T-cell (primary cell): ENCODE data around the gene TBC1D10A. TPM values are rescaled to one million over a fixed set of nuclear protein-coding genes. Genes with fewer than 3 reads are reported as not detected.
A peak's percentile ranks its signal among the peaks of the same experiment; 100 is the strongest.

ENCODE experiments used
- ATAC-seq, 4 experiments: fragments of 200-7000 bp in 3 of 4; fragments of 150-1000 bp in 1 of 4; cut with Tn5 transposase; replicated peaks in 1 of 4; 1 replicate in 3 of 4; 2 replicates in 1 of 4; pipeline ENCODE4 v1.10.0; 2021; ENCODE audit warnings: moderate library complexity in 3 of 4, mild to moderate bottlenecking in 2 of 4, moderate number of reproducible peaks in 1 of 4
- CTCF ChIA-PET, 2 donors: fragments of 300-600 bp; sonication (Branson Sonifier 250); formaldehyde crosslinking; loops; one replicate each; lab custom pipeline; 2022; ENCODE audit warnings: antibody characterized with exemption in 2 of 2; lab: Charles Lee
- POLR2A ChIA-PET, 2 donors: fragments of 300-600 bp; sonication (Branson Sonifier 250); formaldehyde crosslinking; loops; one replicate each; lab custom pipeline; 2022; ENCODE audit warnings: antibody characterized with exemption in 2 of 2; lab: Charles Lee
- DNase-seq, 35 experiments: peaks; one replicate each; pipeline versions ENCODE4 v3.0.0 to v3.0.0-alpha.2; 2013 to 2023
- H3K27ac ChIP-seq: one replicate; pipeline ENCODE4 v1.5.1; 2013; ENCODE audit warnings: low read length
- H3K27me3 ChIP-seq, 2 experiments: replicated peaks in 1 of 2; 1 replicate in 1 of 2; 2 replicates in 1 of 2; pipeline versions ENCODE4 v1.6.1 to v1.7.0; 2013; ENCODE audit warnings: low read length in 1 of 2, mixed read lengths in 1 of 2; ENCODE audit not compliant: control insufficient read depth in 2 of 2, insufficient read depth in 2 of 2; ENCODE audit errors: extremely low read depth in 1 of 2
- H3K36me3 ChIP-seq, 2 donors: 1 replicate in 1 of 2; 2 replicates in 1 of 2; pipeline versions ENCODE4 v1.6.1 to v1.7.0; 2013; ENCODE audit warnings: low read length in 1 of 2; ENCODE audit not compliant: control insufficient read depth in 2 of 2, insufficient read depth in 1 of 2; ENCODE audit errors: extremely low read depth in 1 of 2
- H3K4me1 ChIP-seq, 2 experiments: 1 replicate in 1 of 2; 2 replicates in 1 of 2; pipeline versions ENCODE4 v1.6.1 to v1.7.0; 2013; ENCODE audit warnings: low read length in 2 of 2, mixed read lengths in 1 of 2; ENCODE audit not compliant: insufficient read depth in 2 of 2, control insufficient read depth in 1 of 2; ENCODE audit errors: extremely low read depth in 1 of 2
- H3K4me3 ChIP-seq, 2 donors: 1 replicate in 1 of 2; 2 replicates in 1 of 2; pipeline versions ENCODE4 v1.5.1 to v1.7.0; 2013; ENCODE audit warnings: mild to moderate bottlenecking in 2 of 2, low read length in 1 of 2, moderate library complexity in 1 of 2; ENCODE audit not compliant: control insufficient read depth in 1 of 2; ENCODE audit errors: extremely low read depth in 1 of 2
- H3K9me3 ChIP-seq: 2 replicates; pipeline ENCODE4 v1.7.0; 2013
- H3K27ac Mint-ChIP-seq, 2 donors: one replicate each; pipeline ENCODE4 v1.8.0; 2020 to 2021; ENCODE audit warnings: mild to moderate bottlenecking in 2 of 2, mixed read lengths in 2 of 2
- H3K27me3 Mint-ChIP-seq, 2 donors: one replicate each; pipeline ENCODE4 v1.8.0; 2021 to 2022; ENCODE audit warnings: mixed read lengths in 2 of 2
- H3K36me3 Mint-ChIP-seq: one replicate; pipeline ENCODE4 v1.8.0; 2021; ENCODE audit warnings: mixed read lengths
- H3K4me1 Mint-ChIP-seq, 3 donors: one replicate each; pipeline ENCODE4 v1.8.0; 2020 to 2022; ENCODE audit warnings: mixed read lengths in 3 of 3, mild to moderate bottlenecking in 1 of 3
- H3K4me3 Mint-ChIP-seq, 3 donors: one replicate each; pipeline ENCODE4 v1.8.0; 2020 to 2022; ENCODE audit warnings: mild to moderate bottlenecking in 3 of 3, mixed read lengths in 3 of 3, moderate library complexity in 3 of 3
- H3K9me3 Mint-ChIP-seq, 3 donors: one replicate each; pipeline ENCODE4 v1.8.0; 2020 to 2022; ENCODE audit warnings: mixed read lengths in 3 of 3
- WGBS: methylation state at CpG from one replicate; pipeline ENCODE4 v1.1.5; 2013; ENCODE audit warnings: missing lambda C conversion rate; ENCODE audit not compliant: insufficient coverage; 5-methylcytosine and 5-hydroxymethylcytosine counted together
- total RNA-seq, 35 experiments: library from RNA in 6 of 35; stranded (reverse) in 6 of 35; fragments of 120-200 nt in 1 of 35; gene quantifications; one replicate each; pipeline versions ENCODE4 v1.2.1 to v1.2.4 and lab custom pipeline; 2013 to 2026

TBC1D10A gene
- total RNA-seq, 5 donors from 2014 or later (not counting 1 experiment from before 2014, with no cell fraction given) = 56.2 to 84.3 (median 82.3) TPM

GRCh38 chr22:30297991-30298701 is 28.6 kb downstream of the TBC1D10A start:
- ATAC-seq (no peak), DNase-seq (no peak)
- Mint-ChIP-seq H3K4me3 (peak overlapping the region in 1 of 3 donors; percentile 70), H3K27ac (peak overlapping the region; percentile 94 to 99), H3K4me1 (peaks cover 81 to 88% (median 86%) of the 10 kb centered on the region in 3 donors), H3K36me3 (peaks cover 56% of the 10 kb centered on the region), H3K9me3 (no peaks in the 10 kb centered on the region), H3K27me3 (no peaks in the 10 kb centered on the region)
- ChIA-PET POLR2A (no interaction called here), CTCF (interaction anchor here in 1 of 2 donors (0.6 kb wide), 1 partner anchor 910 kb away, joined by 6 read pairs; no protein-coding TSS in a partner anchor)
- 95% methylated on average over 7 of the region's 9 CpGs for WGBS
- Histone ChIP-seq H3K4me3 (peak overlapping the region in 1 of 2 donors; percentile 32), H3K4me1 (peaks cover 56 to 87% of the 10 kb centered on the region in 2 experiments), H3K27ac (peak overlapping the region; percentile 71), H3K36me3 (peaks cover 23 to 84% of the 10 kb centered on the region in 2 donors), H3K27me3 (no peaks in the 10 kb centered on the region), H3K9me3 (no peaks in the 10 kb centered on the region)

DNA sequence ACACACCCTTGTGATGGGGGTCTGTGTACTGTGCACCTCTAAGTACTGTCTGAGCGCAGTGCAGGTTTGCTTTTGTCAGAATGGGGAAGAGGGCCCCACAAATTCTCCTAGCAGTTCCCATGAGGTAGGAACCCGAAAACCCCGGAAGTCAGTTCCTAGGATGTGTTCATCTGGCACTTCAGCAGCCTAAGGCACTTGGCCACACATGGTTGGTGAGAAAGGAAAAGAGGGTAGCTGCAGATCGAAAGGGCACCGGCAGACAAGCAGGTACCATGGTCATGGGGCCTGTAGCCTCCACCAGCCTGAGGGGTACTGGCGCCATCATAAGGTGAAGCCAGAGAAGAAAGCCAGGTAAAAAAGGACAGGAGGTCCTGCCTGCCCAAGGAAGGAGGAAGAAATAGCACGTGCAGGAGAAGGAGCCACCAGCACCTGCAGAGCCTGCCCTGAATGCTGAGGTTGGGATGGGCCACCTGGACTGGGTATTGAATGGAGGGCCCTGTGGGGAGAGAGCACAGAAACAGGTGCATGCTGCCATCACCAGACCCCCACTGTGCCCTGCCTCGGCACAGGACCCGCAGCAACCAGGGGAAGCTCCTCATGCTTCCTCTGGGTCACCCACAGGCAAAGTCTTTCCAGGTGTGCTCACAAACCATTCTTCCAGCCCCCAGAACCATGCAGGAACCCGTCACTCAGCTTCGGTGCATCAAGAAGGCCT is 29.3 kb downstream of the TBC1D10A start:
- Histone ChIP-seq H3K4me1 (peaks cover 51 to 80% of the 10 kb centered on the region in 2 experiments), H3K27ac (peak overlapping the region; percentile 71)
- peaks cover 74 to 83% (median 80%) of the 10 kb centered on the region in 3 donors for H3K4me1 Mint-ChIP-seq

GRCh38 chr22:30296833-30297232 is 29.9 kb downstream of the TBC1D10A start:
- POLR2A ChIA-PET = interaction anchor here (0.7 to 1.1 kb wide), 3 partner anchors 9 to 45 kb away, joined by 3 to 4 read pairs (median 3); no protein-coding TSS in a partner anchor
- H3K4me3 Mint-ChIP-seq = peak overlapping the region in 1 of 3 donors; percentile 70
- peaks cover 69 to 77% (median 74%) of the 10 kb centered on the region in 3 donors for H3K4me1 Mint-ChIP-seq

More for the DNA sequence above, 29.3 kb downstream of the TBC1D10A start:
- WGBS = 77% methylated on average over 10 of the region's 11 CpGs
- peak overlapping the region; percentile 94 to 99 for H3K27ac Mint-ChIP-seq
- DNase-seq = no peak
- H3K27me3 ChIP-seq = no peaks in the 10 kb centered on the region
- ATAC-seq = no peak
- peak overlapping the region in 1 of 2 donors; percentile 32 for H3K4me3 ChIP-seq
- peak overlapping the region in 1 of 3 donors; percentile 70 for H3K4me3 Mint-ChIP-seq
- H3K9me3 ChIP-seq = no peaks in the 10 kb centered on the region
- peaks cover 25 to 84% of the 10 kb centered on the region in 2 donors for H3K36me3 ChIP-seq
- ChIA-PET CTCF (no interaction called here), POLR2A (no interaction called here)
- peaks cover 54% of the 10 kb centered on the region for H3K36me3 Mint-ChIP-seq
- H3K27me3 Mint-ChIP-seq = no peaks in the 10 kb centered on the region
- H3K9me3 Mint-ChIP-seq = no peaks in the 10 kb centered on the region

GRCh38 chr22:30296324-30296723 is 30.4 kb downstream of the TBC1D10A start:
- ATAC-seq (peak; percentile 34 to 85 (median 40)), DNase-seq (peak in 3 of 35 experiments; percentile 28 to 49 (median 41))
- Histone ChIP-seq H3K36me3 (peaks cover 33 to 82% of the 10 kb centered on the region in 2 donors), H3K27me3 (no peaks in the 10 kb centered on the region), H3K27ac (peak overlapping the region; percentile 71), H3K4me1 (peaks cover 40 to 71% of the 10 kb centered on the region in 2 experiments), H3K9me3 (no peaks in the 10 kb centered on the region), H3K4me3 (no peak overlapping the region)
- ChIA-PET CTCF (no interaction called here), POLR2A (interaction anchor here (0.7 to 1.1 kb wide), 4 partner anchors 10 to 45 kb away, joined by 3 to 4 read pairs (median 4); no protein-coding TSS in a partner anchor)
- Mint-ChIP-seq H3K27ac (peak overlapping the region; percentile 94 to 99), H3K4me1 (peaks cover 69 to 77% (median 74%) of the 10 kb centered on the region in 3 donors), H3K4me3 (peak overlapping the region in 1 of 3 donors; percentile 70), H3K27me3 (no peaks in the 10 kb centered on the region), H3K9me3 (no peaks in the 10 kb centered on the region), H3K36me3 (peaks cover 48% of the 10 kb centered on the region)
- WGBS = no CpG with 5 or more reads among the region's 4 CpGs

More at GRCh38 chr22:30296833-30297232, 29.9 kb downstream of the TBC1D10A start:
- Mint-ChIP-seq H3K27me3 (no peaks in the 10 kb centered on the region), H3K27ac (peak overlapping the region; percentile 94 to 99), H3K9me3 (no peaks in the 10 kb centered on the region), H3K36me3 (peaks cover 50% of the 10 kb centered on the region)
- H3K4me3 ChIP-seq = peak overlapping the region in 1 of 2 donors; percentile 19
- H3K36me3 ChIP-seq = peaks cover 31 to 82% of the 10 kb centered on the region in 2 donors
- DNase-seq = no peak
- WGBS = no CpG with 5 or more reads among the region's 3 CpGs
- peaks cover 45 to 74% of the 10 kb centered on the region in 2 experiments for H3K4me1 ChIP-seq
- H3K9me3 ChIP-seq = no peaks in the 10 kb centered on the region
- H3K27ac ChIP-seq = peak overlapping the region; percentile 71
- ATAC-seq = peak; percentile 5 to 47 (median 22)
- CTCF ChIA-PET = no interaction called here
- H3K27me3 ChIP-seq = no peaks in the 10 kb centered on the region

DNA sequence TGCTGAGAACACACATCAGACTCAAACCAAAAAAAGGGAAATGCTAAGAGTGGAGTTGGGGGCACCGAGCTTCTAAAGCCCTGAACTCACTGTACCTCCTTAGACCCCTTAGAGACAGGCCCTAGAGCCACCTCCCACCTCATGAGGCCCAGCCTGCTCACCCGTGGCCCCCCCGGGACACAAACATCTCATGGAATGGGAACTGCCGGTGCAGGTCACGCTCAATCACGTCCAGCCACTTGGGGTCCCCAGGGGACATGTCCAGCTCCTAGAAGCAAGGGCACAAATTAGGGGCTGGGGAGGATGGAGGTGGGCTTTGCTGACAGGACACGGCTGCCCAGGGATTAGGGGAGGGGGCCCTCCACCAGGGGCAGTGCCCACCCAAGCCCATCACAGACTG is 31.2 kb downstream of the TBC1D10A start:
- peak overlapping the region; percentile 71 for H3K27ac ChIP-seq
- Mint-ChIP-seq H3K27ac (peak overlapping the region; percentile 94 to 99), H3K27me3 (no peaks in the 10 kb centered on the region), H3K9me3 (no peaks in the 10 kb centered on the region), H3K4me1 (peaks cover 65 to 75% (median 74%) of the 10 kb centered on the region in 3 donors), H3K36me3 (peaks cover 43% of the 10 kb centered on the region), H3K4me3 (peak overlapping the region in 2 of 3 donors; percentile 9 to 70)
- no CpG with 5 or more reads among the region's 7 CpGs for WGBS
- DNase-seq = no peak
- H3K4me3 ChIP-seq = no peak overlapping the region
- ChIA-PET CTCF (no interaction called here), POLR2A (interaction anchor here in 1 of 2 donors (1.1 kb wide), 2 partner anchors 11 to 46 kb away, joined by 4 read pairs; no protein-coding TSS in a partner anchor)
- H3K9me3 ChIP-seq = no peaks in the 10 kb centered on the region
- peaks cover 29 to 74% of the 10 kb centered on the region in 2 donors for H3K36me3 ChIP-seq
- no peaks in the 10 kb centered on the region for H3K27me3 ChIP-seq
- ATAC-seq = no peak
- H3K4me1 ChIP-seq = peaks cover 37 to 70% of the 10 kb centered on the region in 2 experiments

- H3K27me3 ChIP-seq = no peaks in the 10 kb centered on the region
- Mint-ChIP-seq H3K27me3 (no peaks in the 10 kb centered on the region), H3K9me3 (no peaks in the 10 kb centered on the region), H3K4me3 (no peak overlapping the region), H3K27ac (peak overlapping the region in 1 of 2 donors; percentile 74), H3K36me3 (peaks cover 42% of the 10 kb centered on the region), H3K4me1 (peaks cover 73 to 75% (median 74%) of the 10 kb centered on the region in 3 donors)
- H3K4me3 ChIP-seq = no peak overlapping the region
- H3K4me1 ChIP-seq = peaks cover 40 to 72% of the 10 kb centered on the region in 2 experiments
- POLR2A ChIA-PET = no interaction called here
- CTCF ChIA-PET = no interaction called here
- DNase-seq = no peak
- H3K9me3 ChIP-seq = no peaks in the 10 kb centered on the region
- peaks cover 26 to 67% of the 10 kb centered on the region in 2 donors for H3K36me3 ChIP-seq
- H3K27ac ChIP-seq = peak overlapping the region; percentile 71
- no peak for ATAC-seq
- WGBS = 99% methylated on average over 10 of the region's 11 CpGs
Observed at GRCh38 chr22:30294830-30295229, 31.9 kb downstream of the TBC1D10A start.
